Peyer's patch (tissue), 4 donors: Measurements from ENCODE around the gene CTXN3.

ENCODE experiments used
- POLR2A ChIP-seq, 2 donors: fragments of 450-650 bp; IDR thresholded peaks; one replicate each; pipeline ENCODE4 v1.5.1; 2017; ENCODE audit warnings: antibody characterized with exemption in 2 of 2, mild to moderate bottlenecking in 2 of 2, moderate library complexity in 2 of 2
- TF ChIP-seq, protein P1 (sequence below), 6 experiments: fragments of 450-650 bp in 4 of 6; fragments of 200-600 bp in 2 of 6; sonication (generic) in 1 of 6; IDR thresholded peaks; one replicate each; pipeline ENCODE4 v1.5.1; 2017 to 2019; ENCODE audit warnings: antibody characterized with exemption in 6 of 6, mild to moderate bottlenecking in 3 of 6, moderate library complexity in 1 of 6

DNA sequence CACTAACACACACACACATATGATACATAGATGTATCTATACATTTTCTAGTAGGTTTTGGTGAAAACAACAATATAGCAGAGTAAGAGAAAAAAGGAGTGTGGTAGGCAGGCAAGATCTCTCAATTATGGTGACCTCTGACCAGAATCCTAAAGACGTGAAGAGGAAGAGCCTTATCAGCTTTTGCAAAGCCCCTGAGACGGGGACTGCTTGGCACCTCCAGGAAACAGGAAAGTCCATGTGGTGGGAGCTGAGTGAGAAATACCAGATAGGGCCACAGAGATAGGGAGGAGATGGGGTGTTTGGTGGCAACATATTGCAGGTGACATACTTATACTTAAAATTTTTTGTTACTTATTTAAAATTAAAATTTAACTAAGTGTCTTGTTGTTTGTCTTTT, 39.9 kb upstream of the CTXN3 start:
- TF ChIP-seq POLR2A (IDR thresholded peaks at IDR 0.05) = no peak
- TF ChIP-seq, protein P1, sequence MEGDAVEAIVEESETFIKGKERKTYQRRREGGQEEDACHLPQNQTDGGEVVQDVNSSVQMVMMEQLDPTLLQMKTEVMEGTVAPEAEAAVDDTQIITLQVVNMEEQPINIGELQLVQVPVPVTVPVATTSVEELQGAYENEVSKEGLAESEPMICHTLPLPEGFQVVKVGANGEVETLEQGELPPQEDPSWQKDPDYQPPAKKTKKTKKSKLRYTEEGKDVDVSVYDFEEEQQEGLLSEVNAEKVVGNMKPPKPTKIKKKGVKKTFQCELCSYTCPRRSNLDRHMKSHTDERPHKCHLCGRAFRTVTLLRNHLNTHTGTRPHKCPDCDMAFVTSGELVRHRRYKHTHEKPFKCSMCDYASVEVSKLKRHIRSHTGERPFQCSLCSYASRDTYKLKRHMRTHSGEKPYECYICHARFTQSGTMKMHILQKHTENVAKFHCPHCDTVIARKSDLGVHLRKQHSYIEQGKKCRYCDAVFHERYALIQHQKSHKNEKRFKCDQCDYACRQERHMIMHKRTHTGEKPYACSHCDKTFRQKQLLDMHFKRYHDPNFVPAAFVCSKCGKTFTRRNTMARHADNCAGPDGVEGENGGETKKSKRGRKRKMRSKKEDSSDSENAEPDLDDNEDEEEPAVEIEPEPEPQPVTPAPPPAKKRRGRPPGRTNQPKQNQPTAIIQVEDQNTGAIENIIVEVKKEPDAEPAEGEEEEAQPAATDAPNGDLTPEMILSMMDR (IDR thresholded peaks at IDR 0.05) = no peak
